Measurements from ENCODE around the gene ADAM19.
"Not testable (repeated sequence)": the region's sequence is repeated elsewhere in the genome, so short reads cannot be mapped to it uniquely, and the experiment has no call there.

ADAM19 gene

DNA sequence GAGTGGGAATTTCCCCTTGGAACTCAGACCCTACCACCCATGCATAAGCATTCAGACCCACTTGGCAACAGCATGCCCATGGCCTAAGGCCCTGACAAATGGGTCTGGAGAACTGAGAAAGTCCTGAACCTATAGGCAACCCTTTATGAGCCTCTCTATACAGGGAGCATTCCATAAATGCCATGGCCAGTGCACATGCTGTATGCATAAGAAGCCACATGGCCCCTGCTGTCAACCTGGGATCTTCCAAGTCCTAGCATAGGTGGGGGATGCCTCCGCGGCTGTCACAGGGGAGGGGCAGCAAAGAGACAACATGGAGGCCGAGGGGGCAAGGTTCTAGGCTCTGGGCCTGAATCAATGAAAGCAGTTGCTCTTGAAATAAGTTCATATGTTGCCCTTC, 123.8 kb downstream of the ADAM19 start:
- no peak overlapping the region for H3K4me3 ChIP-seq (ENCODE audit: low read depth, low read length)
- no peak for DNase-seq (ENCODE audit: low read depth)

DNA sequence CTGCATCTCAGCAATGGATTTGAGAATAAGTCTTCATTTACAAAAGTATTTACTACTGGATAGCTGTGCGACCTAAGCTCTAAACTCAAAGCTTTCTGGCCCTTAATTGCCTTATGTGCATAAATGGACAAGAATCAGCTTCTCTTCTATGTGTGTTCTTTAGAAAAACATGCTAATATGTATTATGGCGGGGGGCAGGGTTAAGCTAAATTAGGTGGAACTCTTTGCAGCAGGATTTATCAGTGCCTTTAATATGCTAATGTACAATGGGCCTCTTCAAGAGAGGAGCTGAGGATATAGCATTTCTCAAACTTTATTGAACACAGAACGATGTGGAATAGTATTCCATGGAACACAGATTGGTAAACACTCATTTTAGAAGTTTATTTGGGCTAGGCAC, 125.6 kb downstream of the ADAM19 start:
- no peak overlapping the region for H3K4me3 ChIP-seq (ENCODE audit: low read depth, low read length)
- DNase-seq (ENCODE audit: low read depth) = no peak

DNA sequence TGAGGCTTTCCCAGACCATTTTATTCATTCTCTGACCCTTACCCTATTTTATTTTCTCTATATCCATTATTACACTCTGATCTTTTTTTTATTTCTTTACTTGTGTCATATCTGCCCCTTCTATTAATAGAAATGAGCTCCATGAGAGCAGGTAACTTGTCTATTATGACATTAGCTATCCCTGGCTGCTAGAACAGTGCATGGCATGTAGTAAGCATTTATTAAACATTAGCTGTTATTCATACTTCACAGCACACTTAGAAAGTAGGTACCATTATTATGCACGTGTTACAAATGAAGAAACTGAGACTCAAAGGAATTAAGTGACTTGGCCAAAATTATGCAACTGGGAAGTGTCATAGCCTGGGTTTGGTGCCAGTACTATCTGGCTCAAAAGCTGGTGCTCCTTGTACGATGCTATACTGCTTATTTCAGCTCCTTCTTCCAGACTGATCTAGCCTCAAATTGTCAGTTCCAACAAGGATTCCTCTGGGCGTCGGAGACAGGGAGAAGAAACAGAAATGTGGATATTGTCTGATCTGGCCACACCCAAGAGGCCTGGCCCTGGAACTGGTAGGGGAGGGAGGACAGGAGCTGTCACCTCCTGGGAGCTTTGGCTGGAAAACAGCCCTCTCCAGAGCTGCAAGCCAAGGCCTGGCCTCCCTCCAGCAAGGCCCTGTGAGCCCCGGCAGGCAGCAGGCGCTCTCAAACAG, 126.4 kb downstream of the ADAM19 start:
- no peak for DNase-seq (ENCODE audit: low read depth)

DNA sequence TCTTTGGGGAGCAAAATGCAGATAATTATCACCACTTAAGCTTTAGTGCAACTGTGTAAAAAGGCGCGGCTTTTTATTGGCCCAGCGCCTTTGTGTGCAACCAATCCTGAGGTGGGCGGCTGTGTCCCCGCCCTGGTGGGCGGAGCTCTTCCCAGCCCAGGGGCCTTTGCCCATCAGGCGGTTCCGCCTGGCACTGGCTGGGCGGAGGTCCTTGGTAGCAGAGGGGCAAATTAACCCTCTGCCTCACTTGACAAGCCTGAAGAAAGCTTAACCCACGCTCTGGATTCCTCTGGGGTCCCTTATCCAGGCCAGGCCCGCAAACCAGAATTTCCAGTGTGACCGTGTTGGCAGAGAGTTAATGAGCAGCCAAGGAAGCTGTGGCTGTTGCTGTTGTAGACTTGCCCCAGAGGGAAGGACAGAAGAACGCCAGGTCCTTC, 128.4 kb downstream of the ADAM19 start:
- no peak for DNase-seq (ENCODE audit: low read depth)
- H3K4me3 ChIP-seq (ENCODE audit: low read depth, low read length) = no peak overlapping the region

More for the DNA sequence above, 126.4 kb downstream of the ADAM19 start:
- H3K4me3 ChIP-seq (ENCODE audit: low read depth, low read length) = no peak overlapping the region

DNA sequence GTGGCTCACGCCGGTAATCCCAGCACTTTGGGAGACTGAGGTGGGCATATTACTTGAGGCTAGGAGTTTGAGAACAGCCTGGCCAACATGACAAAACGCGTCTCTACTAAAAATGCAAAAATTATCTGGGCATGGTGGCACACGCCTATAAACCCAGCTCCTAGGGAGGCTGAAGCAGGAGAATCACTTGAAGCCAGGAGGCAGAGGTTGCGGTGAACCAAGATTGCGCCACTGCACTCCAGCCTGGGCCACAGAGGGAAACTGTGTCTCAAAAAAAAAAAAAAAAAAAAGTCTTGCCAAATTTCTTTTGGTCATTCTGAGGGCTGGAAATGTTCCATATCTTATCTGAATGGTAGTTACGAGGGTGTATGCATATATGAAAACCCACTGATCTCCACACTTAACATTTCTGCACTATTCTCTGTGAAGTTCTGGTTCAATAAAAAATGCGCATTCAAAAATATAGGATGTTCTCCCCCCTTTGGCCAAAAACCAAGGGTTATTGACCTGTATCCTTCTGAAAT, 129.1 kb downstream of the ADAM19 start:
- no peak for DNase-seq (ENCODE audit: low read depth)

DNA sequence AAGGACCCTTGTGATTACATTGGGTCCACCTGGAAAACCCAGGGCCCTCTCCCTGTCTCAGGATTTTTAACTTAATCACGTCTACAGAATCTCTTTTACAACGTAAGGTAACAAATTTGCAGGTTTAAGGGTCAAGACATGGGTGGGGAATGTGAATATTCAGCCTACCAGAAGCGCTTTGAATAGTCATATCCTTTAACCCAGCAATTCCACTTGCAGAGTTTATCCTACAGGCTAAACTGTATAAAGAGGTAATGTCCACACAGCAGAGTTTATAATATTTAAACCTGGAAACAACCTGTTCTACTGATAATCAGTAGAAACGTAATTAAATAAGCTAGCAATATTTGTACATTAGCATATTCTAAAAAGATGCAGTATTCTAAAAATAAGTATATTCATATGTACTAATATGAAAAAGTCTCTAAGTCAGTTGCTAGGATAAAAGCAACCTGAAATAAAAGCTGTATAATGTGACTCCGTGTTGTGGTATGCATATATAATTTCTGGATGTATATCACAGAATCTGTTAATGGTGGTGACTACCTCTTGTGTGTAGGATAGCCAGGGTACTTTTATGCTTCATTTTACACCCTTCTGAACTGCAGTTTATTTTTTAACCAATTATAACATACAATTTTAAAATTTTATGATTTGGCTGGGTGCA, 129.7 kb downstream of the ADAM19 start:
- no peak overlapping the region for H3K4me3 ChIP-seq (ENCODE audit: low read depth, low read length)
- no peak for DNase-seq (ENCODE audit: low read depth)

More for the DNA sequence above, 129.1 kb downstream of the ADAM19 start:
- no peak overlapping the region for H3K4me3 ChIP-seq (ENCODE audit: low read depth, low read length)

DNA sequence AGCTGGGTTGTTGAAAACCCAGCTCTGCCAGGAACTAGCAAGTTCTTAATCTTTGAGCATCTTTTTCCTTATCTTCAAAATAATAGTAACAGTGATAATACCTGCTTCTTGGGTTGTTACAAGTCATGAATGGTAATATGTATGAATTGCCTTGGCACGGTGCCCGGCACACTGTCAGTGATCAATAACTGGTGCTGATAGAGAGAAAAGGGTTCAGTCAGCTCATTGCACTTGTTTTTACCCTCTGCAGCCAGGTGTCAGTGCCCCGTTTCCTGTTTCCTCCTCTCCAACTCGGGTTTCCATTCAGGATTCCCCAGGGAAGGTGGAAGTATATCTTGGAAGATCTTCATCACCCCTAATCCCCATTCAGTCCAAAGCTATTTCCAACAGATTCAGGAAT, 131.4 kb downstream of the ADAM19 start:
- H3K4me3 ChIP-seq (ENCODE audit: low read depth, low read length) = no peak overlapping the region
- no peak for DNase-seq (ENCODE audit: low read depth)

DNA sequence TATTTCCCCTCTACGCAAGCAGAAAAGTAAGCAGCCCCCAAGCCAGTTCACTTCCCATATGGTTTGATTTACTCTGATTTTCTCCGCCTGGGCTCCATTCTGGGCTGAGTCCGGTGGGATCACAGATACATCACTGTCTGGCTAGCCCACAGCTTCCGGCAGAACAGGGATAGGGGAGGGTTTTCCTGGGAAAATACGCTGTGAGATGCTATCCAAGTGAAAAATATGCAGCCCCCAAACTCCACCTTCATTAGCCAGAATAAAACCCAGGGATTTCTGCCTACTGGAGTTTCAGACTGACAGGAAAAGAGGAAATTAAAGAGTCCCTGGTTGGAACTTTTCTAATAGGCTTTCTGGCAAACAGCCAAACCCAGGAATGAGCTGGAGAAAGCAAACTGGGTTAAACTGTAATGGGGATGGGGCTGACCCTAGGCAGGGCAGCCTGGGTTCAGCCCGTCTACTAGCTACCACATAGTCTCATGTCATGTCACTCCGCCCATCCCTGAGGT, 132.5 kb downstream of the ADAM19 start:
- no peak for DNase-seq (ENCODE audit: low read depth)
- H3K4me3 ChIP-seq (ENCODE audit: low read depth, low read length) = no peak overlapping the region

DNA sequence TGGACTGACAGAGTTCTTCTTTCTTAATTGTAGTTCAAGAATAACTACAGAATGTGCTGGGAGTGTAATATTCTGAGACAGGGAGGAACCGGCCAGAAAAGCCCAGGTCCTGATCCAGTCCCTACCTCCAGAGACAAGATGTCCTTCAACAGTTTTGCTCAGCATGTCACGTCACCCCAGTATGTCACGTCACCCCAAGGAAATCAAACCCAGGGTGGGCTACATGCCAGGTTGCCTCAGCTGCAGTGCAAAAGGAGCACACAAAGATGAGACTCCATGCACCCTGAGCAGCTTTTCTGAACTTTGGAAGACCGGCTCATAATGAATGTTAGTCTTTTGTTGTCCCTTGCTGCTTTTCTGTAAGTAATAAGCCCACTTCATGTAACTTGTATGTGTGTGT, 141.5 kb downstream of the ADAM19 start:
- H3K4me3 ChIP-seq (ENCODE audit: low read depth, low read length) = no peak overlapping the region
- no peak for DNase-seq (ENCODE audit: low read depth)

DNA sequence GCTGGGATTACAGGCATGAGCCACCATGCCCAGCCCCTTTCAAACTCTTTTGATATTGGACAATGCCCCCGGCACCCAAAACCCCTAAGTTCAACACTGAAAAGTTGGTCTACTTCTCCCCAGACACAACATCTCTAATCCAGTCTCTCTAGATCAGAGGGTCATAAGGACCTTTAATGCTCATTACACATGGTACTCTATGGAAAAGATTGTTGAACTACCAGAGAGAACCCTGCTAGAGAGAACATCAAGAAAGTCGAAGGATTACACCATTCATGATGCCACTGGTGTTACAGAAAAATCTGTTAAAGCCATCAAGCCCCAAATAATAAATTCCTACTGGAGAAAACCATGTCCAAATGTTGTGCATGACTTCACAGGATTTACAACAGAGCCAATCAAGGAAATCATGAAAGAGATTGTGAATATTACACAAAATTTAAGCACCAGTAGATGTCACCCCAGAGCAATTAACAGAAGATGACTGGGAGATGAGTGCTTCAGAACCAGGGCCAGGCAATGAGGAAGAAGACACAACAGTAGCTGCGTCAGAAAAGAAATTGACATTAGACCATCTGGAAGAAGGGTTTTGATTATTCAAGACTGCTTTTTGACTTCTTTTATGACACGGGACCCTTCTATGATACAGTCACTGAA, 143.9 kb downstream of the ADAM19 start:
- peak; percentile 13 for DNase-seq (ENCODE audit: low read depth)

DNA sequence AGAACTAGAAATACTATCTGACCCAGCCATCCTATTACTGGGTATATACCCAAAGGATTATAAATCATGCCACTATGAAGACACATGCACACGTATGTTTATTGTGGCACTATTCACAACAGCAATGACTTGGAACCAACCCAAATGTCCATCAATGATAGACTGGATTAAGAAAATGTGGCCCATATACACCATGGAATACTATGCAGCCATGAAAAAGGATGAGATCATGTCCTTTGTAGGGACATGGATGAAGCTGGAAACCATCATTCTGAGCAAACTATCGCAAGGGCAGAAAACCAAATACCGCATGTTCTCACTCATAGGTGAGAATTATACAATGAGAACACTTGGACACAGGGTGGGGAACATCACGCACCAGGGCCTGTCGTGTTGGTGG, 145.7 kb downstream of the ADAM19 start:
- not testable (repeated sequence) for DNase-seq (ENCODE audit: low read depth)

More for the DNA sequence above, 143.9 kb downstream of the ADAM19 start:
- H3K4me3 ChIP-seq (ENCODE audit: low read depth, low read length) = no peak overlapping the region

More for the DNA sequence above, 145.7 kb downstream of the ADAM19 start:
- H3K4me3 ChIP-seq (ENCODE audit: low read depth, low read length) = not testable (repeated sequence)

All from skeletal muscle cell (primary cell).